Inflammatory macrophage treated with lipopolysaccharide for 1 hour (primary cell): ENCODE results near the gene MGAT5.
A peak's percentile ranks its signal among the peaks of the same experiment; 100 is the strongest.

ENCODE experiments used
- DNase-seq, 2 donors: peaks; one replicate each; pipeline ENCODE4 v3.0.0-alpha.2; 2020 to 2022

MGAT5 gene

DNA sequence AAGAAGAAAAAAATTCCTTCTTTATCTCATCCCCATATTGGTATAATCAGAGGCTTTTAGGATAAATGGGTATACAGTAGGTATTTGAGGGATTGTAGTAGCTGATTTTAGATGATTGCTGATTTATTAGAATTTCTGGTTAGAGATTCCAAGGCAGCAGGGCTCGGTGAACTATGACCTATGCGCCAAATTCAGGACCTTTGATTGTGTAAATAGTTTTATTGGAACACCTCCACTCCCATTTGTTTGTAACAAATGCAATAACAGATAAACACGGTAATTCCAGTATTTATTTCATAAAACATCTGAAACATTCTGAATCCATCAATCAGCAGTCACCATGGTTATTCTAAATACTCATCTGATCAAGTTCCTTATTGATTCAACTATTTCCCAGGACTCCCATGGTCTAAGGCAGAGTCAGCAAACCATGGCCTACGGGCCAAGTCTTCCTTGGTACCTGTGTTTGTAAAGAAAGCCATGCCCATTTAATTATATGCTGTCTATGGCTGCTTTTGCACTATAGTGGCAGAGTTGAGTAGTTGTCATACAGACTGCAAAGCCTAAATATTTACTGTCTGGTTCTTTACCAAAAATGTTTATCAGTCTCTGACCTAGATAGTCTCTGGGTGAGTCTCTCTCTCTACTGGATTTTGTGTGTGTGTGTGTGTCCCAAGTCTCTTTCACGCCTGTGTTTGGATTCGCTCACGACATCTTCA is 4.3 kb downstream of the MGAT5 start:
- DNase-seq, result no peak

DNA sequence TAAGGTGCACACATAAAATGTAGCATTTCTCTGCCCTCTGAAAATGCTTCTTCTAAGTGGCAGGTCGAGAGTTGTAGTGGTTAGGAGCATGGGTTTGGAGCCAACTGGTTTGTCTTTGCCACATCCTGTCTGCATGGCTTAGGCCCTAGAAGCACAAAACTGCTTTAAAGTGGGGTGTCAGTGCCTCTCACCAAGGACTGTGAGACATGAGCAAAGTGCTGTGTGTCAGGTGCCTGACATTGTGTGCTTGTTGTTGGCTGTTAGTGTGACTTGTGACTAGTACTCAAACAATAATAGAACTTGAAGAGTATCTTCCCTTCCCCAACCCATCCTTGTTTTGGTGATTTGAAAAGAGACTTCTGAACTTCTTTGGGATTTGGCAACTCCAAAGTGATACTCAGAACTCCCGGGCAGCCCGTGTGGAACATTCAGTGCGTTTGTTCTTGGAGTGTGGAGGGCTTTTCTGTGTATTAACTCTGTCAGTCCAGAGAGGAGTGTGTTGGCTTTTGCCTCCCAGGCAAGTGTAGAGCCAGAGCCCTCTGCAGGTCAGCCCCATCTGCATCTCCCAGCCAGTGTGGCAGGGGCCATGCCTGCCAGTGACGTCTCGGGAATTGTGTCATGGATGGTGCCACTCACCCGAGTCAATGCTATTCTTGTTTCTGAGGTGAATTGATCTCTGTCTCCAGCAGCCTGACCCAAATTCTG is 5.0 kb downstream of the MGAT5 start:
- no peak for DNase-seq

DNA sequence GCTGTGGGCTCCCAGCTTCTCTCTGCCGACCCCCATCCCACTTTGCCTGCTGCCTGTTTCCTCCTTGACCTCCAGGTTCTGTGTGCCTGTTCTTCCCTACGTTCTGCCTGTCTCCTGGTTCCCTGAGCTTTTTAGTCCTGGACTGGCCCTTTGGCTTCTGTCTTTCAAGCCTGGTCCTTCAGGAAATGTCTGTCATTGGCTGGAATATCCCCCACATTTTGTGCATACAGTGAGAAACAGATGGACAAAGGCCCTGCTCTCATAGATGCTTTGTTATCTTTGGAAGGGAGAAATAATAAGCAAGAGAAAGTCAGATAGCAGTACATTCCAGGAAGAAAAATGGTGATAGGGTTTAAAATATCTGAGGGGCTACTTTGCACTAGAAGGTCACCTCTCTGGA is 5.7 kb downstream of the MGAT5 start:
- no peak for DNase-seq

DNA sequence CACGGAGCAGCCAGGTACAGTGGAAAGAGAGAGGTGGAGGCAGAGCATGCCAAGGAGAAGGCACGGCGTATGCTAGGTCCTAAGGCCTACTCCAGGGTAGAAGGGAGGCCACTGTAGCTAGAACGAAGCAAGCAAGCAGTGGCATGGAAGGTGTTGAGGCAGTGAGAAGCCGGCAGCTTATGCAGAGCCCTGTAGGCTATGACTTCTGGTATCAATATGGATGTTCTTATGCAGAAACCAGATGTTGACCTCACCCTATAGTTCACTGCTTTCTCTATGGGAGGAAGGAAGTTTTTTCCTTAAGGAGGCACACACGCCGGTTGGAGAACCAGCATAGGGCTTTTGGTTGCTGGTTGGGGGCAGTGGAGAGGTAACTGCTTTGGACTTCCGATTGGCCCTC is 6.1 kb downstream of the MGAT5 start:
- no peak for DNase-seq

DNA sequence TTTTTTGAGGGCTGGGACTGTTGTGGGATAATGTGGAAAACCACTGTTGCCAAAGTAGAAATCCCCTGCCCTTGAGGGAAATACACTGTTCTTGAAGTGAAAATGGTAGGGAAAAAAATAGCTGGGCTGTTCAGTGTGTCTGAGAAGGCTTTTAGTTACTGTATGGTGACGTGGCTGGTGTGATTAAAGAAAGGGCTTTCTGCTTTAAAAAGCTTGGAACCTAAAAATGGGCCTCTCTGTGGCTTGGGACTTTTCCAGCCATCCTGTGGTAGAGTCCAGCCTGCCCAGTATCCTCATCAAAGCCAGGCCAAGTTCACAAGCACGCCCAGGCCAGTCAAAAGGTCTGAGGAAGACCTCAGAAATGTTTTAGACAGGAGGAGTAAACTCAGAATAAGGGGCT is 6.8 kb downstream of the MGAT5 start:
- no peak for DNase-seq

DNA sequence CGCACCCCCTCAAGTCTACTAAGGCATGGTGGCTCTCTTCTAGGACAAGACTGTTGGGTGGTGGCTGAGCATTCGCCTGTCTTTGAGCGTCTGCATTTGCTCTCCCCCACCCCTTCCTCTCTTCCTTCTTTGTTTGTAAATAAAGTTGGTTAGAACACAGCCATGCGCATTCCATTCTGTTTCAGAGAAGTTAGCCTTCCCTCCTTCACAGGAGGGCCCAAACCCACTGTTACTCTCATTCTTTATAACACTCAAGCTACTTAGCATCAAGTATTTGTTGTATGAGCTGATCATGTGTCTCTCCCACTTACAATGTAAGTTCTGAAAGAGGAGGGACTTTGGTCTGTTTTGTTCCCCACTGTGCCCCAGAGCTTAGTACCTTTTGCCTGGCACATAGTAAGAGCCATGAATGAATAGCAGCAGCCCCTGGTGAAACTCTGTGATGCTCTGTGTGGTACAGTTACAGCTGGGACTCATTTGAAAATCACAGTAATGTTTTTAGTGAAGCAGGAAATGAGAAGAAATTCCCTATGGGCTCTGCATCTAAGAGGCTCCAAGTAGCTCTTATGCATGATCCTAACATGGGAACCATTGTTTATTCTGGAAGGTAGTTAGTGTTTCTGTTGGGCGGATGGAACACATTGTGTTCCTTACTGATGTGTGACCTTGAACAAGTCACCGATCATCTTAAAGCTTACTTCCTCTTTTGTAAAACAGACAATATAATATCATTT is 7.7 kb downstream of the MGAT5 start:
- DNase-seq, result no peak

DNA sequence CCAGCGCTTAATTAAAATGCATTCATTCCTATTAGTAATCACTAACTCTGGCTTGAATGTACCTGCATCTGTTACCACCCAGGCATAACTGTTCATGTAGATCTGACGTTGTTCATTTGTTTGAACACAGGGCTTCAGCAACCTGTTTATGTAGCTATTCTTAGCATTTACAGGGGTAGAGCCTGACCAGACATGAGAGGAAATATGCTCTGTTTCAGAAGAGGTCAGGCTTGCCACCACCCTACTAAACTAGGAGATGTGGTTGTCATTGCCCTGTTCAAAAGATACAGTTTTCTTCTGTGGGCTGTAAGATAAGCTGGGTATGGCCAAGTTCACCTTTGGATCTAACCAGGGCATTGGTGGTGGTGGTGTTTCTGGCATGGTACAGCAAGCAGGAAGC is 8.8 kb downstream of the MGAT5 start:
- DNase-seq, result no peak

DNA sequence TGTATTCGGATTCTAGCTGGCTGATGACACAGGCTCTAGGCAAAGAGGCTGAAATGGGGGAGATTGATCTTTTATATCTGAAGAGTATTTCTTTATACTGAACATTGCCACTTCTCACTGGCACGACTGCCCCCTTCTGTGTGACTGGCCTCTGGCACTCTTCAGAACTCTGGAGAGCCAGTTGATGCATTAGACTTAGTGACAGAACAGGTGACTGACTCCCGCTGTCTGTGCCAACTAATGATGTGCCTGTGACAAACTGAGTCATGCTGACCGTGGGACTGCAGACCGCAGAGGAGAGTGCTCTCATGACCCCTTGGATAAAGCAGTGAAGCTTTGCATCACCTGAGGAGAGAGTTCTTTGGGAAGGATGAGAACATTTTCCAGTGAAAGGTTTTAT is 14.4 kb downstream of the MGAT5 start:
- DNase-seq, result no peak

DNA sequence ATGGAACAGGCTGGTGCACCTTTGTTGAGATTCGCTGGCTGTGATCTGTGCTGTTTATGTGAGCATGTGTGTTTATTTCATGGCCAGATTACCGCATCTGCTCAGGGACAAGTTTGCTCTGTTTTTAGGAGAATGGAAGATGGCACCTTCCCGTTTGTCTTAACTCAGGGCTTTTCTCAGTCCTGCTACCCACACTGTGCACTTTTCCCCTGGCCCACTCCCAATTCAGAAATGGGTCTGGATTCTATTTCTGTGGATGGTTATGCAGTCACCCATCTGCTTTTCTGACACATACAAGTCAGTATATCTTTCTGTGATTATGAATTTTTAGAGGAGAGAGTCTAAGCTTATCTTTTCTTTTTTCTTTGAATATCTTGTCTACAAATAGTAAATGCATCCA is 15.4 kb downstream of the MGAT5 start:
- no peak for DNase-seq

DNA sequence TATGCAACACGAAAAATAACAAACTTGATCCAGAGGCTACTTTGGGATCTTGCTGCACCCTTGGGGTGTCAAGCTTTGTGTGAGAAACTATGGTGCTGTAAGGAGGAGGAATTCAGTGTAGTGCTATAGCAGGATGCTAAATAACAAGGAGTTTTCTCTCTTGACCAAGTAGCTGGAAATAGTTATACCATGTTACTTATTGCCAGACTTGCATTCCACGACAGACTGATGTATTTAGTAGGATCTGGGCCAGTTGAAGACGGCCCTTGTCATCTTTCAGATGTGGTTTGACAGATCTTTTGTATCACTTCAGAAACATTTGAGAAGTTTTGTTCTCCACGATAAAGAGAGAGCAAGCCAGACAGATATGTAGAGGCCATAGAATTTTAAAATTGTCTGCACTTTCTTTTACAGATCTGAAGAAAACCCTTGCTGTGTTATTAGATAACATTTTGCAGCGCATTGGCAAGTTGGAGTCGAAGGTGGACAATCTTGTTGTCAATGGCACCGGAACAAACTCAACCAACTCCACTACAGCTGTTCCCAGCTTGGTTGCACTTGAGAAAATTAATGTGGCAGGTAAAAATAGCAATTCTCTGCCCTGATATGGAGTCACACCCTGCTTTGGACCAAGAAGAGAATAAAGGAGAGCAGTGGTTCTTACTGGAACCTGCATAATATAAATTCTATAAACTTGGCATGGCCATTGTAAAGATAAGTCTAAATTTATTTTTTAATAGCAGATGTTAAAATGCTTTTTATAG is 16.3 kb downstream of the MGAT5 start:
- no peak for DNase-seq

DNA sequence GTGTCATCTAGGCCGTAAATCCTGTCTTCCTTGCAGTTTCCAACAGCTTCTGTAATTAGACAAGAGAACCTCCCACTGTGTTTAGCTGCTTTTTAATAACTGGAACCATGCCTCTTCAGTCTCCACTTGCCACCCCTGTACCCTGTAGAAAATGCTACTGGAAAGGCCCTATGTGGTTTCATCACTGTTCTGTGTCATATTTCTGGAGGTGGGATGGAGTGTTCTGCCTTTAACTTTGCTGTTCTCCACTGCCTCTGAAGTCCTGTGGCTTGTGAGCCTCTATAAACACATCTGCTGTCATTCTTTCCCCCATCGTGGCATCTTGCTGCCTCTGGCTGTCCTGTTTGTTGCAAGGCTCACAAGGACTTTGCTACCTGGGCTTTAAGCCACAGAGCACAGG is 17.9 kb downstream of the MGAT5 start:
- peak in 1 of 2 donors; percentile 36 for DNase-seq

DNA sequence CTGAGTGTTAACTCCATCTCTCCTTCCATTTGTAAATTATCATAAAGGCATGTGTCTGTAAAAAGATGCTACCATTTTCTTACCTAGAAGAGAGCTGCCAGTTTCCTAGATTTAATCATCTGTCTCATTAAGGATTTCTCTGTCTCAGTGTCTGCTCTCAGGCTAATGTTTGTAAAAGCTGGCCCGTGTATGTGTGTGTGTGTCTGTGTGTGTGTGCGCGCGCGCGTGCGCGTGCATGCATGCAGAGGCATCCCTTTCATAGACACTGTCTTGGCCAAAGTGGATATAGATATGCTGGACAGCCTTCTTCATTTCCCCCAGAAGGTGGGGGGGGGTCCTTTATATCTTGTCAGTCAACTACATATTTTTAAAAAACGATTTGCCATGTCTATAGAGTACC is 18.9 kb downstream of the MGAT5 start:
- DNase-seq, result no peak

DNA sequence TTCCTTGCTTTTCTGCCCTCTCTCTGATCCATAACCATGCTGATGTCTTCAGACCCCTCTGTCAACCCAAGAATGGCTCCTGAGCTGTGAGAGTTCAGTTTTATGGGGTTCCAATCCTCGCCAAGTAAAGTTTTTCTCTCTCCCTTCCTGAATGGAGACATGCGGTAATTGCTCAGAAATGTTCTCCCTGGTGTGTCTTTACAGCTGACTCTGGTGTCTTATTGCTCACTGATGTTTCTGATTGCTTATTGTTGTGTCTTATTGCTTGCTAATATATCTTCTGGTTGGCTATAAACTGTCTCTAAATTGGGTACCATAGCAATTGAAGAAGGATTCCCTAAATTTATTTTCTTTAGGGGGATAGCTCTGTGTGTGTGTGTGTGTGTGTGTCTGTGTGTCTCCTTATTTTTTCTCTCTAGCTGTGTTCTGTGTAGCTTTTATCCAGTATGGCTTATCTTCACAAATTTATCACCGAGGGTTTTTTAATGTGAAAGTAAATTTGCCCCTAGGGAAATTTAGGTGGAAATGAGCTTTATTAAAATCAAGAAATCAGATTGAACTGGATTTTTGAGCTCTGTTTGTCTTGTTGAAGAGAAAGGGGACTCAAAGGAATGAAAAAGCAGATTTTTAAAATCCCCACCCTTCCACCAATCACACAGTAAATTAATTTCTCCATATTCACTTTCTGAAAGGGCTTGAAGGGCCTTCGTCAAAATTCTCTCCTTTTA is 19.5 kb downstream of the MGAT5 start:
- no peak for DNase-seq

DNA sequence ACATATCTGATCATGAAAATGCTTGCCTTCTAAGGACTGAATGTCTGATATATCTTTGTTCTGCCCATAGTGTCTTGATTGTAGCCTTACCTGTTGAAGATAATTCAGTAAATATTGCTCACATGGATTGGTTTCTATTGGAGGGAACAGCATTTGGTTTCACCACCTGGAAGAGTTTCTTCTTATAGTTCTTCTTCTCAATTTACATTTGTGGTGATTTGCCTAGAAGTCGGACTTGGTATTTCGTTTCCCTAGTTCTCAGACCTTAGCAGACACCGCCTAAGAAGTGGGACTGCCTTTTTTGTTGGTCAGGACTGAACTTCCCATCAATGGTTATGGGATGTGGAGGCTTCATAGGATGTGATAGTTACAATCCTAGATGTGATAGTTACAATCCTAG is 20.2 kb downstream of the MGAT5 start:
- DNase-seq, result no peak

DNA sequence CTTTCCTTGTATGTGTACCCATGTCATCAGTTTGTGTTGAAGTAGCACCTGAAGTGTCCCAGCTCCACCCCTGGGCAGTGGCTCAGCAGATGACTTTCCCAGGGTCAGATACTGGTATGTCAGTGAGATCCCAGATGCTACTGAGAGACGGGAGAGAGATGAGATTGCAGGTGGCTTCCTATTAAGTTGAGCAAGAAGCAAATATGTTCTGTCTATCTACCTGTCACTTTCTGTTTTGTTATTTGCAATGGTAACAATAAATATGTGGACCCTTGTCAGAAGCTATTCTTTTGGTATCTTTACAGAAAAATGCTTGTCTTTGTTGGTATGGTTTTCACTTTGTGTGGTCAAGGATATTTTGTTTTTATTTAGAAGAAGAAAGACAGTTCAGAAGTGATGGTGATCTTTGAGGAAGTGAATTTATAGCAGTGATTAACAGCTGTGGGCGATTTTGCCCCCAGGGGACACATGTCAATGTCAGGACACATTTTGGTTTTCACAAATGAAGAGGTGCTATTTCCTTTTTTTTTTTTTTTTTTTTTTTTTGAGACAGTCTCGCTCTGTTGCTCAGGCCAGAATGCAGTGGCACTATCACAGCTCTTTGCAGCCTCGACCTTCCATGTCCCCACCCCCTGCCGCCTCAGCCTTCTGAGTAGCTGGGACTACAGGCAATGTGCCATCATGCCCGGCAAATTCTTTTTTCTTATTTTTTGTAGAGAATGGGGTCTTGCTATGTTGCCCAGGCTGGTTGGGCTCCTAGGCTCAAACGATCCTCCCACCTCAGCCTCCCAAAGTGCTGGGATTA is 21.4 kb downstream of the MGAT5 start:
- no peak for DNase-seq

DNA sequence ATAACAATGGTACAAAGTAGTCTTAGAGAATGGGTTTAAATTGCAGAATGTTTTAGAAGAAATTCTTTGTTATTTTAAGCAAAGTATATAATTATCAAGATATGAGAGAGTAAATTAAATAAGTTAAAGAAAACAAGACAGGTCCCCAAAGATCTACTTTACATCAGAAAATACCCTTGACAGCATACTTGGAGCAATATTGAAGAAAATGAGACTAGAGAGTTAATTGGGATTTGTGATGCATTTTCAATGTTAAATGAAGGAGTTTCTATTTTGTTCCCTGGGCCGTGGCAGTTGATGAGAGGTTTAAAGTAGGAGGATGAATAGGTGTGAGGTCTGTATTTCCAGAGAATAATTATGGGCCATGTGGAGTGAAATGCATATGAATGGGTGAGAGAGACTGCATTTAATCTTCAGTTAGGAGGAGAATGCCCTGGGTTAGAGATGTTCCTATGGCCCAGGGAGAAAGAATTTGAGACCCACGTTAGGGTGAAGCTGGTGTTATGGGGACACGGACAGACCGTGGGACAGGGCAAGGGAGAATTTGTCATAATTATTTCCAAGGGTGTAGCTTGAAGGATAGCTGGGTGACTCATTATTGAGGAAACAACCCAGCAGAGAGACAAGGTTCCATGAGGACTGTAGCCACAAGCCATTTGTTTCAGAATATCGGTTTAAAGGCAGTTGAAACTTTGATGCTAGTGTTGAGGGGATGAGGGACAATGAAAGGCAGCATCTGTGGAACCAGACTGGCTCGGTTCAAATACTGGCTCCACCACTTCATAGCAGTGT is 22.7 kb downstream of the MGAT5 start:
- DNase-seq, result no peak

DNA sequence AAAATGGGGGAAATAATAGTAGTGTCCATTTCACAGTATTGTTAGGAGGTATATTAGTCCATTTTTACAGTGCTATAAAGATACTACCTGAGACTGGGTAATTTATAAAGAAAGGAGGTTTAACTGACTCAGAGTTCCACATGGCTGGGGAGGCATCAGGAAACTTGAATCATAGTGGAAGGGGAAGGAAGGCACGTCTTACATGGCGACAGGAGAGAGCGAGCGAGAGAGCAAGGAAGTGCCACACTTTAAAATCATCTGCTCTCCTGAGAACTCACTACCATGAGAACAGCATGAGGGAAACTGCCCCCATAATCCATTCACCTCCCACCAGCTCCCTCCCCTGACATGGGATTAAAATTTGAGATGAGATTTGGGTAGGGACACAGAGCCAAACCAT is 23.4 kb downstream of the MGAT5 start:
- no peak for DNase-seq

DNA sequence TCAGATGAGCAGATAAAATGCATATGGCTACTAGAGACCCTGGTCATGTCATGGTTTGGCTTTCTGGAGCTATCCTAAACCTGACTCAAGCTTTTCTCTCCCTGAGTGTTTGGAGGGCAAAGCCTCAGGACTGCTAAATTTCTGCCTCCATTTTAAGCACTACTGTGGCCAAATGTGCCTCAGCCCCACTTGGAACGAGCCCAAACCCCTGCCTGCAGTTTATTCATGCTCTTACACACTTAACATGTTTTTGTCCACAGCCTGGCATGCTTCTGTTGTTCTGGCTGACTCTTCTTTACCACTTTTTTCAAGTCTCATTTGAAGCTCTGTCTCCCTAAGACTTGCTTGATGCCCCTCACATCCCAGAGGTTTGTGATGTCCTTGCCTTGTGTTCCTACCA is 24.7 kb downstream of the MGAT5 start:
- DNase-seq, result no peak

DNA sequence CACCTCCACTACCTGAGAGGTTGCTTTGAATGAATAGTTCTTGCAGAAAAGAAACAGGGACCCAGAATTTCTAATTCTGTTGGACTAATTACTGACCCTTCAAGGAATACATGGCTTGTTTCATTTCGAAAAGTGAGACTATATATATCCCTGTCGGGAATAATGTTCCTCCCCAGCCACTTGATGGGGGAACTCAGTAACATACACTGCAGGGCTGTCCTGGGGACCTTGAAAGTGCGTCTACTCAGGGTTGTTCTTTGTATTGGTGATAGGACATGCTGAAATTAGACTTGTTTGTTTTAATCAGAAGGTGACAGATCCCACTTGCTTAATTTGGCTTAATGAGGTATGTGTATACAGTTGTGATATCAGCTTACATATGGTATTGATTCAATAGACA is 25.5 kb downstream of the MGAT5 start:
- no peak for DNase-seq

DNA sequence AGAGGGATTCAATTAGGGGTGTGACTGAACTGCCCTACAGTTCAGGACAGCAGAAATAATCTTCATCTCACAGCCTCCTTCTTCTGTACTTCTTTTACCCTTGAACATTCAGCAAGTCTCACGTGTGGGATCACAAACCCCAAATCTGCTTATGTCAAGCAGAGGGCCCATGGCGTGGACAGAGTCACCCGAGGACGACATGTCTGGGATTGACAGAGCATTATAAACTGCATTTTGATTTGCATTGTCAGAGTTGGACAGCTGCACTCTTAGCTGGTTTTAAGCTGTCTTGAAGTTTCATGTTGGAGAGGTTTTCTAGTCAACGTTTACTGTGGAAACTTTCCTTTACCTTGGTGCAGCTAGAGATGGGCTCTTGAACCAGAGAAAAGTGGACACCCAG is 26.4 kb downstream of the MGAT5 start:
- DNase-seq, result no peak

DNA sequence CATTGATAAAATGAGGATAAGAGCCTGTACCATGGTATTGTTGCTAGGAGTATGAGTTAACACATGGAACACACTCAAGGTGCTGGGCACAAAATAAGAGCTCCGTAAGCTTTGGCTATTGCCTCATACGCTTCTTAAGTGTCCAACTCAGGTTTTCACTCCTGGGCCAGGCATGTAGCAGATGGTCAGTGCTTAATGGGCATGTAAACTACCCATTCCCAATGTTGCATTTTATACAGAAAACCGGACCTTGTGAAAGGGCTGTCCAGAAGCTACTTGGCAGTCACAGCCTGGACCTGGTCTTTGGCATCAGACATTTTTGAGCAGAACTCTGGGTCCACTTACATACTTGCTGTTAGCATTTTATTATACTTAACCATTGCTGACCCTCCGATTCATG is 26.9 kb downstream of the MGAT5 start:
- DNase-seq, result no peak
